ENCODE measurements around the gene FER1L5. TPM values are rescaled to one million over a fixed set of nuclear protein-coding genes. Genes with fewer than 3 reads are reported as not detected.

FER1L5 gene
- total and polyA plus RNA-seq, 9 of the 15 experiments (the other 6 are each of a cell fraction or from before 2014, with no cell fraction given) = 0.01 TPM; not detected in 6

DNA sequence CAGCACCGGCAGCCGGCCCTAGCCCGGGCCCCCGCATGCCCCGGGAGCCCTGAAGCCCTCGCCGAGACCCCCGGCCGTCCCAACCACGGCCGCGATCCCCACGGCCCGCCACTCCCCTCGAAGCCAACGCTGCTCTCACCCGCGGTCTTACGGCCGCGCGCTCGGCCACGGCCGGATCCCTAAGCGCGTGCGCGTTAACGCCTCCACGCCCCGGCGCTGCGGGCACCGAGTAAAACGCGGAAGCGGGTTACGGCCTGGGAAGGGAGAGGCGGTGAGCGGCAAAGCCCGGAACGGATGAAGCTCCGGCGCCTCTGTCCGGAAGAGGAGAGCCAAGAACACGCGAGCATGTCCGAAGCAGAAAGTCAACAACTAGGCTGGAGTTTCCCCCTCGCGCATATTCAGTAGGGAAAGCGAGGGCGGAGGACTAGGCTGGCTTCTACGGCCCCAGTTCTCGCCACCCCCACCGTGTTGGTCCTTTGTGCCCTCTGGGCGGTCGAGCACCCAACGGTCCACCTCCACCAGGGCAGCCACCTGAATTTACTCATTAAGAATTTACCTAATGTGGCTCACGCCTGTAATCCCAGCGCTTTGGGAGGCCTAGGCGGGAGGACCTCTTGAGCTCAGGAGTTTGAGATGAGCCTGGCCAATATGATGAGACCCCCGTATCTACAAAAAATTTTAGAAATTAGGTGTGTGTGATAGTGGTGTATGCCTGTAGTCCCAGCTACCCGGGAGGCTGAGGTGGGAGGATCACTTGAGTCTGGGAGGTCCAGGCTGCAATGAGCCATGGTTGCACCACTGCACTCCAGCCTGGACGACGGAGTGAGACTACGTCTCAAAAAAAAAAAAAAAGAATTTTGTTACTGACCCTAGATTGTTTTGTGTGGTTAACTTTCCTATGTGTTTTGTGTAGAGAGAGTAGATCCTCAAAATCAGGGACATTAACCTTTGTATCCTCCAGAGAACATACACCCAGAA is 4.1 kb upstream of the FER1L5 start, which contains the start of gene KANSL3 (continued):
- TF ChIP-seq, protein P1, sequence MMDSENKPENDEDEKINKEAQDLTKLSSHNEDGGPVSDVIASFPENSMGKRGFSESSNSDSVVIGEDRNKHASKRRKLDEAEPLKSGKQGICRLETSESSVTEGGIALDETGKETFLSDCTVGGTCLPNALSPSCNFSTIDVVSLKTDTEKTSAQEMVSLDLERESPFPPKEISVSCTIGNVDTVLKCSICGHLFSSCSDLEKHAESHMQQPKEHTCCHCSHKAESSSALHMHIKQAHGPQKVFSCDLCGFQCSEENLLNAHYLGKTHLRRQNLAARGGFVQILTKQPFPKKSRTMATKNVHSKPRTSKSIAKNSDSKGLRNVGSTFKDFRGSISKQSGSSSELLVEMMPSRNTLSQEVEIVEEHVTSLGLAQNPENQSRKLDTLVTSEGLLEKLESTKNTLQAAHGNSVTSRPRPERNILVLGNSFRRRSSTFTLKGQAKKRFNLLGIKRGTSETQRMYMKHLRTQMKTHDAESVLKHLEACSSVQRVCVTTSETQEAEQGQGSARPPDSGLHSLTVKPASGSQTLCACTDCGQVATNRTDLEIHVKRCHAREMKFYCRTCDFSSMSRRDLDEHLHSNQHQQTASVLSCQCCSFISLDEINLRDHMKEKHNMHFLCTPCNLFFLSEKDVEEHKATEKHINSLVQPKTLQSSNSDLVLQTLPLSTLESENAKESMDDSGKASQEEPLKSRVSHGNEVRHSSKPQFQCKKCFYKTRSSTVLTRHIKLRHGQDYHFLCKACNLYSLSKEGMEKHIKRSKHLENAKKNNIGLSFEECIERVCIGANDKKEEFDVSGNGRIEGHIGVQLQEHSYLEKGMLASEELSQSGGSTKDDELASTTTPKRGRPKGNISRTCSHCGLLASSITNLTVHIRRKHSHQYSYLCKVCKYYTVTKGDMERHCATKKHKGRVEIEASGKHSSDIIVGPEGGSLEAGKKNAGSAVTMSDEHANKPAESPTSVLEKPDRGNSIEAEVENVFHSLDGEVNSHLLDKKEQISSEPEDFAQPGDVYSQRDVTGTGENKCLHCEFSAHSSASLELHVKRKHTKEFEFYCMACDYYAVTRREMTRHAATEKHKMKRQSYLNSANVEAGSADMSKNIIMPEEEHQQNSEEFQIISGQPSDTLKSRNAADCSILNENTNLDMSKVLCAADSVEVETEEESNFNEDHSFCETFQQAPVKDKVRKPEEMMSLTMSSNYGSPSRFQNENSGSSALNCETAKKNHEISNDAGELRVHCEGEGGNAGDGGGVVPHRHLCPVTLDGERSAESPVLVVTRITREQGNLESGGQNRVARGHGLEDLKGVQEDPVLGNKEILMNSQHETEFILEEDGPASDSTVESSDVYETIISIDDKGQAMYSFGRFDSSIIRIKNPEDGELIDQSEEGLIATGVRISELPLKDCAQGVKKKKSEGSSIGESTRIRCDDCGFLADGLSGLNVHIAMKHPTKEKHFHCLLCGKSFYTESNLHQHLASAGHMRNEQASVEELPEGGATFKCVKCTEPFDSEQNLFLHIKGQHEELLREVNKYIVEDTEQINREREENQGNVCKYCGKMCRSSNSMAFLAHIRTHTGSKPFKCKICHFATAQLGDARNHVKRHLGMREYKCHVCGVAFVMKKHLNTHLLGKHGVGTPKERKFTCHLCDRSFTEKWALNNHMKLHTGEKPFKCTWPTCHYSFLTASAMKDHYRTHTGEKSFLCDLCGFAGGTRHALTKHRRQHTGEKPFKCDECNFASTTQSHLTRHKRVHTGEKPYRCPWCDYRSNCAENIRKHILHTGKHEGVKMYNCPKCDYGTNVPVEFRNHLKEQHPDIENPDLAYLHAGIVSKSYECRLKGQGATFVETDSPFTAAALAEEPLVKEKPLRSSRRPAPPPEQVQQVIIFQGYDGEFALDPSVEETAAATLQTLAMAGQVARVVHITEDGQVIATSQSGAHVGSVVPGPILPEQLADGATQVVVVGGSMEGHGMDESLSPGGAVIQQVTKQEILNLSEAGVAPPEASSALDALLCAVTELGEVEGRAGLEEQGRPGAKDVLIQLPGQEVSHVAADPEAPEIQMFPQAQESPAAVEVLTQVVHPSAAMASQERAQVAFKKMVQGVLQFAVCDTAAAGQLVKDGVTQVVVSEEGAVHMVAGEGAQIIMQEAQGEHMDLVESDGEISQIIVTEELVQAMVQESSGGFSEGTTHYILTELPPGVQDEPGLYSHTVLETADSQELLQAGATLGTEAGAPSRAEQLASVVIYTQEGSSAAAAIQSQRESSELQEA (IDR thresholded peaks at IDR 0.05; ENCODE audit: low read depth) = no peak
- TF ChIP-seq ZNF134 (CRISPR knock-in tag; conservative IDR thresholded peaks at IDR 0.05) = no peak
- TF ChIP-seq, protein P2, sequence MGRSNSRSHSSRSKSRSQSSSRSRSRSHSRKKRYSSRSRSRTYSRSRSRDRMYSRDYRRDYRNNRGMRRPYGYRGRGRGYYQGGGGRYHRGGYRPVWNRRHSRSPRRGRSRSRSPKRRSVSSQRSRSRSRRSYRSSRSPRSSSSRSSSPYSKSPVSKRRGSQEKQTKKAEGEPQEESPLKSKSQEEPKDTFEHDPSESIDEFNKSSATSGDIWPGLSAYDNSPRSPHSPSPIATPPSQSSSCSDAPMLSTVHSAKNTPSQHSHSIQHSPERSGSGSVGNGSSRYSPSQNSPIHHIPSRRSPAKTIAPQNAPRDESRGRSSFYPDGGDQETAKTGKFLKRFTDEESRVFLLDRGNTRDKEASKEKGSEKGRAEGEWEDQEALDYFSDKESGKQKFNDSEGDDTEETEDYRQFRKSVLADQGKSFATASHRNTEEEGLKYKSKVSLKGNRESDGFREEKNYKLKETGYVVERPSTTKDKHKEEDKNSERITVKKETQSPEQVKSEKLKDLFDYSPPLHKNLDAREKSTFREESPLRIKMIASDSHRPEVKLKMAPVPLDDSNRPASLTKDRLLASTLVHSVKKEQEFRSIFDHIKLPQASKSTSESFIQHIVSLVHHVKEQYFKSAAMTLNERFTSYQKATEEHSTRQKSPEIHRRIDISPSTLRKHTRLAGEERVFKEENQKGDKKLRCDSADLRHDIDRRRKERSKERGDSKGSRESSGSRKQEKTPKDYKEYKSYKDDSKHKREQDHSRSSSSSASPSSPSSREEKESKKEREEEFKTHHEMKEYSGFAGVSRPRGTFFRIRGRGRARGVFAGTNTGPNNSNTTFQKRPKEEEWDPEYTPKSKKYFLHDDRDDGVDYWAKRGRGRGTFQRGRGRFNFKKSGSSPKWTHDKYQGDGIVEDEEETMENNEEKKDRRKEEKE (IDR thresholded peaks at IDR 0.05; ENCODE audit: borderline replicate concordance in 1 of 2, control insufficient read depth in 1 of 2, low read depth in 2 of 2, low read length in 1 of 2) = no peak
- TF ChIP-seq CCAR2 (IDR thresholded peaks at IDR 0.05; ENCODE audit: low read depth, low read length) = 0 out of 2 replicates have a peak, but pooled peaks have one; percentile 86
- TF ChIP-seq POU5F1 (IDR thresholded peaks at IDR 0.05; ENCODE audit: borderline replicate concordance, low read depth, low read length, partially characterized antibody) = no peak
- no peak for TF ChIP-seq ZNF124 (CRISPR knock-in tag; IDR thresholded peaks at IDR 0.05)
- TF ChIP-seq ZBTB8A (IDR thresholded peaks at IDR 0.05; ENCODE audit: partially characterized antibody) = no peak
